HG03280 (cell line): ENCODE data around the gene HOXA10.

ENCODE experiments used
- ATAC-seq: cut with Tn5 transposase; IDR thresholded peaks from one replicate; pipeline ENCODE4 v1.9.1; 2021; ENCODE audit warnings: mild to moderate bottlenecking, moderate library complexity; ENCODE audit not compliant: unreplicated experiment

HOXA10 gene

DNA sequence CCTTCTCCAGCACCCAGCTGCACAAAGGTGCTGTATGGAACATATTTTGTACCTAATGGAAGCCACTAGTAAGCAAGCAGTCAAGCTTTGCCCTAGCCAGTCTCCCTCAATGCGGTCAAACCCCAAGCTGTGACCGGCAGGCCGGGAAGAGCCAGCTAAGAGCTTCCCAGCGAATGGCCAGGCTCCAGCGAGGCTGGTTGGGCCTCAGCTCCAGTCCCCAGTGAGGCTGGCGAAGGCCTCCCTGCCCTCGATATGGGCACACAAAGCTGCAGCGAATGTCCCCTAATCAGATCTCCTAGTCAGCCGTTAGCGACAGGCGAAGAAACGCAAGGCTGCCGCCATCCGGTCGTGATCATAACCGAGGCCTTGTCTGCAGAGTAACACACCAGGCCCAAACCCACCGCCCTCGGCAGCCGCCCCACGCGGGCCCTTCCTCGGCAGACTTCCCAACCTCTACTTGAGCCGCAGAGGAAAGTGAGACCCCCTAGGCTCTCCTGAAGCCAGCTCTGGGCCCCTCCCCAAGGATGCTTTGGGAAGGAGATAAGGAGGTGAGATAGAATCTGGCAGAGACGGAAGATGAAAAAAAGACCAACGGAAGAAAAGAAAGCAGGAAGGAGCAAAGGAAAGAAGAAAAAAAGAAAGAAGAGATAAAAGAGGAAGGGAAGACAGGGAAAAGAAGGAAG, 5.7 kb downstream of the HOXA10 start:
- no peak for ATAC-seq

DNA sequence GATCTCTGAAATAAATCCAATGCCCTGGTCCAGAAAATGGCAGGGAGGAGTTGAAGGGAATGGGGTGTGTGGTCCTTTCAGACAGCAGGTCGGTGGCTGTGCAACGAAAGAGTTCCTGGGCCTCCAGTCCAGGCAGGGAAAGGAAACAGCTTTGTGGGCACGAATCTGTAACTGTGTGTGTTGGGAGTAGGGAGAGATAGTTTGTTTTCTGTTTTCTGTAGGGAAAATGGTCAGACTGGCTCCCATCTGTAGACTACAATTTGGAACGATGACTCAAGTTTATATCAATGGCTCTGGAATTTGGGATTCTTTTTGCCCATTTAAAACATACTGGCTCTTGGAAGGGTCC, 6.2 kb downstream of the HOXA10 start:
- no peak for ATAC-seq

DNA sequence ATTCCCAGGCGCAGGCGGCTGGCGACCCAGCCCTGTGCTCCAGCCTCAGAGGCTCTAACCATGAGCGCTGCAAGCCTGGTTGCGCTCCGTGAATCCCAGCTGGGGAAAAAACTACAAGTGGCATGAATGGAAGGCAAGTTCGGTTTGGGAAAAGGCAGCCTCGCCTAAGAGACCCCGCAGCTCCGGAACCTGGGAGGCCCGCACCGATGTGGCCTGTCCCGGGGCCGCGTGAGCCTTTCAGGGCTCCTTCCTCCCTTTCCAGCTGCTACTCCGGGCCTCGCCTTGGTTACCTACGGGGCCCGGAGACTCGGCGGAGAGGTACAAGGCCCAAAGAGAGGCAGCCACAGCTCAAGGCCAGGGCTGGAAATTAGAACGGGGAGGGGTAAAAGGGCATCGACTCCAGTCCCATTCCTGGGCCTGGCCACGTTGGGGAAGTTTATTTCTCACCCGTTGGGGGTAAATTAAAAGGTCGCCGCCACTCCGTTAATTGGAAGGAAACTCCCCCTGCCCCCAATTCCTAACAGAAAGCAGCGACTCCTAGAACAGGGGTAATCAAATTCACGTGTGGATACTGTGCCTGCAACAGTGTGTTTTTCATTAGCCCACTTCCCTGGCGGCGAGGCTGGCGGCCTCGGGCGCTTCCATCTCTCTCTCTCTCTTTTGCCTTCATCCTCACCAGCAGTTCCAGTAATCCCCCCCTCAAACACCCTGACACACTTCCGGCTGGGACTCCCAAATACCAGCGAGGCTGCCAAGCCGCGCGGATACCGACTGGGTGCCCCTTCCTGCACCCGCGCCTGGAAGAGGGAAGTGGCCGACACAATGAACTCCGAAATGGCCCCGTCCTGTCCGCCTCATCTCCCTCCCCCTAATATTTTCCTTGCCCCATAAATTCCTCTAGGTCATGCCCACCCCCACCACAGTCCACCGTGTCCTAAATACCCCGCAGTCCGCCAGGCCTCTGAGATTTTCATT, 7.3 kb downstream of the HOXA10 start:
- ATAC-seq = no peak

DNA sequence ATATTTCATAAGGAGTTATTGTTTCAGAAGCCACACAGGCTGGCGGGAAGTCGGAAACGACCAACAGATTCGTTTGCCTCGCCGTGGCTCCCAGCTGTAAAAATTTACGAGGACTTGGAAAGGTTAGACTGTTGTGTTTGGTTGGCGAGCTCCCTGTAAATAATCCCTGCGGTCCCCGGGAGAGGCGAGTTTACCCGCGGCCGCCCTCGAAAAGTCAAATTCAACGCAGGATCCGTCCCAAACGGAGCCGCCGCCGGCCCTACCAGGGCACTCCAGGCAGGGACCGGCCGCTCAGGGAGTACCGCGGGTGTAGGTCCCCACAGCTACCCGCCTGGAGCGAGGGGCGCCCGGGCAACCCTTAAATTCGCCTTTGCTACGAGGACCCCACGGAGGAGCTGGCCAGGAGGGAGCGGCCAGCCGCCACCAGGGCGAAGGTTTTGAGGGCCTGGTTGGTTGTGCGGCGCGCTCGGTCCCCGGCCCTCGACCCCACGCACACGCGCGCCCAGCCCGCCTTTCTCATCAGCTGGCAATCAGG, 8.1 kb downstream of the HOXA10 start:
- ATAC-seq = no peak

DNA sequence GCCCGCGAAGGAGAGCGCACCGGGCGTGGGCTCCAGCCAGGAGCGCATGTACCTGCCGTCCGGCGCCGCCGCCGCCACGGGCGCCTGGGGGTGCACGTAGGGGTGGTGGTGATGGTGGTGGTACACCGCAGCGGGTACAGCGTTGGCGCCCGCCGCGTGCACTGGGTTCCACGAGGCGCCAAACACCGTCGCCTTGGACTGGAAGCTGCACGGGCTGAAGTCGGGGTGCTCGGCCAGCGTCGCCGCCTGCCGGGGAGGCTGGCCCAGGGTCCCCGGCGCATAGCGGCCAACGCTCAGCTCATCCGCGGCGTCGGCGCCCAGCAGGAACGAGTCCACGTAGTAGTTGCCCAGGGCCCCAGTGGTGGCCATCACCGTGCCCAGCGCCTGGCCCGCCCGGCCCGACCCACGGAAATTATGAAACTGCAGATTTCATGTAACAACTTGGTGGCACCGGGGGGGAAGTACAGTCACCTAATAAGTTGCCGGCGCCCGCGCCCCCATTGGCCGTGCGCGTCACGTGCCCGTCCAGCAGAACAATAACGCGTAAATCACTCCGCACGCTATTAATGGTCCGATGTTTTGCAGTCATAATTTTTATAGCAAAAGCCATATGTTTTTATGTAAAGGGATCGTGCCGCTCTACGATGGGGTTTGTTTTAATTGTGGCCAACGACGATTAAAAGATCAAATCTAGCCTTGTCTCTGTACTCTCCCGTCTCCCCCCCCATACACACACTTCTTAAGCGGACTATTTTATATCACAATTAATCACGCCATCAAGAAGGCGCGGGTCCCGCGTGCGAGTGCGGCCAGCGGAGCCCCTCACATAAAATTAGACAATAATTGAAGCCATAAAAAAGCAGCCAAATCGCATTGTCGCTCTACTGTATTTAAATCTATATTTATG, 8.8 kb downstream of the HOXA10 start, which contains the start of gene HOXA9:
Gene HOXA9 (minus strand): TSS at position 449 of the 907 bp plus-strand sequence. CDS start 80 bp downstream, at position 369.
- no peak for ATAC-seq

DNA sequence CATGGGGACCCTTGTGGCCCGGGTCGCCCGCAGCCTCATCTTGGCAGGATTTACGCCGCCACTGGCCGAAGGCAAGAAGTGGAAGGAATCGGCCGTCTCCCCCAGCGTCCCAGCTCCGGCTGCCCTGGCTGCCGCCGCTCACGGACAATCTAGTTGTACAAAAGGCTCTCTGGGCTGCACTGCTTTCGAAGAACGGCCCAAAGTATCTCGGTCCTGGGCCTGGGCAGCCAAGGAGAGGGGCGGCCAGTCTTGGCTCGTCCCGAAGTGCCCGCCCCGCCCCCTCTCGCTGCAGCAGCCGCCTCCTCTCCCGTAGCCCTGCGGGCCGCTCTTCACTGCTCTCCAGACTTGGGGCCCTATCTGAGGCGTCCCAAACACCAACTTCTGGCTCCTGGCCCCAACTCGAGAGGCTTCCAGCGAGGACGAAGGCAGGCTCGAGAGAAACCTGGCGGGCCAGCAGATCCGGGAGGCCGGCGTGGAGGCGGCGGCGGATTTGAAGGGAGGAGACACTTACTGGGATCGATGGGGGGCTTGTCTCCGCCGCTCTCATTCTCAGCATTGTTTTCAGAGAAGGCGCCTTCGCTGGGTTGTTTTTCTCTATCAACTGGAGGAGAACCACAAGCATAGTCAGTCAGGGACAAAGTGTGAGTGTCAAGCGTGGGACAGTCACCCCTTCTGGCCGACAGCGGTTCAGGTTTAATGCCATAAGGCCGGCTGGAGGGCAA, 9.6 kb downstream of the HOXA10 start:
- no peak for ATAC-seq

DNA sequence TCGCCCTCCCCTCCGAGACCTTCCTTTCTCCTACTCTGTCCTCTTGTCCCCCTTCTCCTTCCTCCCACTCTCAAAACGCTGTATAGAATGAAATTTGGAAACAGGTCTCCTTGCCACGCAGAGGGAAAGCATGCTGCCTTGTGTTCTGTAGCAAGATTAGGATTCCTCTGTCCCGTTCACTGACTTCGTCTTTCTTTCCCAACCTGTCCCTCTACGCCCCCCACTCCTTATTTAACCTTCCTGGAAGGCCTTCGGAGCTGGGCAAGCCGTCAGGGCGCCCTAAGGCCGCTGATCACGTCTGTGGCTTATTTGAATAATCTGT, 10.1 kb downstream of the HOXA10 start:
- no peak for ATAC-seq

DNA sequence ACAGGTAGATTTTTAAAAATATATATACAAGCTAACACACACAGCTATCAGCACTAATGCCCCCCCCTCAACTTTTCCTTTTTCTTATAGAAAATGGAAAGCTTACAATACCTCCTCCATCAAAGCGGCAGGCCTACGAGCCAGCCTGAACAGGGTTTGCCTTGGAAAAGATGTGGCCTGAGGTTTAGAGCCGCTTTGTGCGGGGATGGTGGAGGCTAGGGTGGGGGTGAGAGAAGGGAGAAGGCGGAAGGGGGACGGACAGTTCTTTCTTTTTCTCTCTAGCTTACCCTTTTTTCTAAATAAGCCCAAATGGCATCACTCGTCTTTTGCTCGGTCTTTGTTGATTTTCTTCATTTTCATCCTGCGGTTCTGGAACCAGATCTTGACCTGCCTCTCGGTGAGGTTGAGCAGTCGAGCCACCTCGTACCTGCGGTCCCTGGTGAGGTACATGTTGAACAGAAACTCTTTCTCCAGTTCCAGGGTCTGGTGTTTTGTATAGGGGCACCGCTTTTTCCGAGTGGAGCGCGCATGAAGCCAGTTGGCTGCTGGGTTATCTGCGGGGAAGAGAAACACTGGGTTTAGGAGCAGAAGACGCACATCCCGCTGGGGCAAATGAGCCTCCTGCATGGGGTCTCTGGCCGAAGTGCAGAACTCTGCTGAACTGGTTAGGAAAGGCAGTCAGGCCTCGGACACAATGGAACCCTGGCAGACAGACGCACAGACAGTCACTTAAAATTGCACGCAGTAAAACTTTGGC, 10.7 kb downstream of the HOXA10 start:
- ATAC-seq = no peak

DNA sequence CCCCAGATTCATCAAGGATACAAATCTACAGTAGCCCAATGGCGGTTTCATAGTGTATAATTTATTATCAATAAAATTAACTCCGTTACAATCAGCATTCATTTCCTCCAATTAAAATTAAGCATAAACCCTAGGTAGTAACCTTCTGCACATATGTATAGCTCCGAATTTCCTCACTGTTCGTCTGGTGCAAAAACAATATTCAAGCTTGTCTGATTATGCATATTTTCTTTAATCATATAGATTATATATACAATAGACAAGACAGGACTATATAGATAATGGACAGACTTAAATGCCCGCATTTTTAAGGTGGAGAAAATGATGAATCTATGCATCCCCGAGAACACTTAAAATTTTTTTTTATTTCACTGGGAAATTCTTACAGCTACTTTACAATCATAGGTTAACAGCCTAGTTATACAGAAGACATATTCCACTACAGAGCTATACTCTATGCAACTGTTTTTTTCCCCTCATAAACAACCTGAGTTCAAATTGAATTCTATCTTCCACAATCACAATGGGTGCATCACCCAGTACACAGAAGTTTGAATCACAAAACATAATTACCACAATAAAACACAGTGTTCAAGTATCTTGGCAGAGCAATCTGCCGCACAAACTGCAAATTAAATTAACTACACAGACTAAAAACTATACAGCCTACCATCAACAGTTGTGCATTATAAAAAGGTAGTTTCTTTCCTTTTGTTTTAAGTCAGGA, 11.4 kb downstream of the HOXA10 start:
- ATAC-seq = no peak

DNA sequence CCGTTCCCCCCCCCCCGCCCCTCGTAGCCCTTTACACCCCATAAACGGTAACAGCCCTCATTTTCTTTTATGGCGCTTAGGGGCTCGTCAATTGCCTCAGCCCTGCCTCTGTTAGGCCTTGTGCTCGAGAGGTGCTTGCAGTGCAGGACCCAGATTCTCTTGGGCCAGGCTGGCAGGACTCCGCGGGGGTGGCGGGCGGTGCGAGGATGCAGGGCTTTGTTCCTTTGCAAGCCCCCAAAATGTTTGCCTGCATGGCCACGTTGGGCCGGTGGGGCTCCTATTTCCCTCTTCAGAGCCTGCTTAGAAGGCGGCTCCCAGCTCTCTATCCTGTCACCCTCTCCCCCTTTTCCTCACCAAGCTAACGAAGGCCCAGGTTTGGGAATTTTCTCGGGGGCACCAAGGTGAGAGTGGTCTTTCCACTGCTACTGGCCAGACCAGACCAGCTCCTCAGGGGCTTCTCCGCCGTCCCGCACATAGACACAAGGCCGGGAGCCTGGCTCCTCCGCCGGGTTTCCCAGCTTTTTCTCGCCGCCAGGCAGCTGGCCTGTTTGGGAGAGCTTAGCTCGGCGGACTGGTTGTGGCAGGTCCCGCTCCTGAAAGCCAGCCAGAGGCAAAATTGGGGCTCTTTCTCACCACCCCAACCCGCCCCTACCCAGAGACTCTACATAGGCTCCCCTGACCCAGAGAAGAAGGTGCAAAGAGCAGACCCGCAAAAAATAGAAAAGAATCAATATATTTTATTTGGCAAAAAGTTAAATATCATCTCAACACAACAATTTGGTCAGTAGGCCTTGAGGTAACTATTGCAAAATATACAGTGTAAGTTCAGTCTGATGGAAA, 12.2 kb downstream of the HOXA10 start:
- no peak for ATAC-seq

DNA sequence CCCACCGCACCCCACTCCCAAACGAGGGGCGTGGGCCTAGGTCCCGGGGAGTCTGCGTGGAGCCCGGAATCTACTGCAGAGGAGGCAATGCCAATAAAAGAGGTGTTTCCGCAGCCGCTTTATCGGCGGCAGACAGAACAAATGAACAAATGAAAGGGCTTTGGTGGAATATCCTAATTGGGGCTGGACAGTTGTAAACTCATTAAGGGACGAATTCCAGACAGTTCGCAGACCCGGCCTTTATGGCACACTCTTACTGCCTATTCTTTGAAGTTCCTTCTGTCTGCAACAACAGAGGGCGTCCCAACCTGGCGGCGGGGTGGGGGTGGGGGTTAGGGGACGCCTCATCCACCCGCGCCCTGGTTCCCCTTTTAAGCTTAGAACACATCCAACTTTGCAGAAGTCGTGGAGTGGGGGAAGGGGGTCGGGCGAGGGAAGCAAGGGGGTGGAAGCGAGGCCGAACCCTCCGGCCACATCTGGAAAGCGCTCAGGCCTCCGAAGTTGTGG, 12.9 kb downstream of the HOXA10 start:
- ATAC-seq = no peak

DNA sequence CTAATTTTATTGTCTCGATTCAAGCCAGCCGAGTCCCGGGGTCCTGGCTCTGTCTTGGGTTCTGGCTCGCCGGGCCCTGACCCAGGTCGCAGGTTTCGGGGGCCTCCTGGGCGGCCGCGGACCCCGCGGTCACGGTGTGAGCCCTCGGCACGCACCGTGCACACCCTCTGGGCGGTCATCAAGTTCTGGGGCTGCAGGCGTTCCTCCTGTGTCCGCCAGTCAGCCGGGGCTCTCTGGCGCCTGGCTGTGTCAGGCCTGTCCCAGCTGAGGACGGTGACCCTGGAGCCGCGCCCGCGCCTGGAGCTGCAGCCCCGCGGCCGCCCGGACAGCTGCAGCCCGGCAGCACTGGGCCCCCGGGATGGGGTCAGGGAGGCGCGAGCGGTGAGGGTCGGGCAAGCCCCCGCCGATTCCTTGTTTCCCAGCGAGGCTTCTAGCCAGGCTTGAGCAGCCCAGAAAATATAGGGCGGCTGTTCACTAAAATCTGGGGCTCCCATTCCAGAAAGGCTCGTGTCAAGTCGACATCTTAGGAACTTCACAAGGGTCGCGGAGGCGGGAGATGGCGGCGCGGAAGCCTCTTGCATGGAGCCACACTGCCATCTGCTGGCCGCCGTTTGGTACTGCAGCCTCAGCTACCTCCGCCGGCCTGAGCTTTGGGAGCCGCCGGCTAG, 13.4 kb downstream of the HOXA10 start:
- ATAC-seq = peak; percentile 51

DNA sequence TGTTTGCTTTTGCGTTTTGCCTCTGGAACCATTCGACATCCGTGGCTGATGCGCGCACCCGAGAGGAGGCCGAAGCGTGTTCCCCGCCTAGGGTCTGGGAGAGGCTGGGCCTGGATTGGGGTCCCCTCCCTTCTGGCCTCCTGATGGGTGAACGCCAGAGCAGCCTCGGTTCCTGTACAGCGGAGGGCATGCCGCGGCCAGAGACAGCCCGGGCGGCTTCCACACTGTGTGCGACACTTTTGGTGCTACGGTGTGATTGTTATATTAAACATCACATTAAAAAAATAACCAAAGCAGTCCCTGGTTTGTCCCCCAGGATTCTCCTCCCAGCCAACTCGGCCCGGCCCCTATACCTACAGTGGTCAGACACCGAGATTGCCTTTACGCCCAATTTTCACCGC, 14.0 kb downstream of the HOXA10 start:
- no peak for ATAC-seq

DNA sequence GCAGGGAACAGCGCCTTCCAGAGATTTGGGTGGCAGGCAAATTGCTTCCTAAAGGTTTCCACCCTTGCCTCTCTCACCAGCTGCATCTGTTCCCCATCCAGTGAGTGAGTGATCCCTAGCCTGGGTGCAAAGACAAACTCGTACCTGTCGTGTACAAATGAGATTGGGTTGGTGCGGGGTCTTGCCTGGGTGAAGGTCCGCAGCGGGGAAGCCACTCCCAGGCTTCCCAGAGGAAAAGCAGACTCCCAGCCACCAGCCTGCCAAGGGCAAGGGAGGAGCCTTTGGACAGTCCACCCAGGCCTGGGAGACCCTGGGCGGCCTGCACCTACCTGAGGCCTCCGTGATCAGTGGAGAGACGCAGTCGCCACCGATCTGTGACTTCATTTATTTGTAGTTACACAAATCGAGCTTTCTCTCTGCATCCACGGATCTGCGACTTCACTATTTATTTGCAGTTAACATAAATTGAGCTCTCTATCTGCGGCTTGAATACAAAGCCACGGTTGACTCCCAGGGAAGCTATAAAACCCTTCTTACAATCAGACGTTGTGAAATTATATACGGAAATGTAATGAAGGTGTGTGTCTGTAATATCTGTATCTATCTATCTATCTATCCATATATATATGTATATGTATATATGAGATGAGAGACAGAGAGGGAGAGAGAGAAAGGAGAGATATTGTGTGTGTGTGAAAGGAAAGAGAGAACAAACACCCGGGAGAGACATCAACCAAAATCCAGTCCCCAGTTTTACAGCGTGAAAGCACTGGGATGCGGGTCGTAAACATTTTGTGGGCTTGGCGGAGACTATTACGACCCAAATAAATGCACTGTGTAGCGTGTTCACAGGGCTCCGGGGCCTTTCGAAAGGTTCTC, 14.6 kb downstream of the HOXA10 start:
- no peak for ATAC-seq

DNA sequence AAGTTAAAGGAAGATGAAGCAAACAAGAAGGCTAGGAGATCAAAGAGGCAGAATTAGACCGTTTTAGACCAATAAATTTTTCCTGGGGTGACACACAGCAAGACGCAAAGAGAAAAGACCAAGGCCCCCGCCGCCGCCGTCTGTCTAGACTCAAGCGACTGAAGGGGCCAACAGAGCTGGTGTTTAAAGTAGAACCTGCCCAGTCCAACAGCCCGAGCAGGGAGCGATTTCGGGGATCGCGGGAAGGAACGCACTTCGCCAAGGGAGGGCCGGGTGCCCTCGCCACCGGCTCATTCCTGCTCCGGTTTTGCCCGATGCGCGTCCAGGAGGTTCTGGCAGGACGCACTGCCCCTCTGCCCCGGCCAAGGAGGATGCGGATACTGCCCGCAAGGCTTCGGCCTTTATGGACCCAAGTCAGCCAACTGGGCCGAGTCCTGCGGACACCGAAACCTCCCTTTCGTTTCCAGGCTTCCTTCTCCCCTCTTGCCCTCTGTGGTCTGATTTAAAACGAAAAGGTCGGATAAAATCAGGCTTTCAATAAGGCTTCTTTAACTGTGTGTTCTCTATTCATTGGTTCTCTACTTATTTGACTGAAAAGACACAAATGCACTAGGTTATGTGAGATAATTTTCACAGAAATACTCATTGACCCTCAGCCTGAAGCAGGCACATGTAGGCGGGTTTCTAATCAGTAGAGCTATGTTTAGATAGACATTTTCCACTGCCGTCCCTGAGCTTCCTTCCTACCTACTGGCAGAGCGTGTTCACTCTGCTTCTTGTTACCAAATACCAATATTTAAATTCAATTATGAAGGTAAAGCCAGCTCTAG, 15.5 kb downstream of the HOXA10 start:
- no peak for ATAC-seq
